ENCODE results near the gene PPP2R5C. TPM values are rescaled to one million over a fixed set of nuclear protein-coding genes. Genes with fewer than 3 reads are reported as not detected.

The PPP2R5C gene
- total and polyA plus RNA-seq, 2 donors: 144 to 175 TPM

GRCh38 chr14:101959277-101959676, 197.8 kb downstream of the PPP2R5C start:
- no peaks in the 10 kb centered on the region for H3K36me3 ChIP-seq (ENCODE audit: control insufficient read depth in 2 of 2, insufficient read depth in 2 of 2, low read length in 1 of 2)
- H3K27ac ChIP-seq (ENCODE audit: low read depth in 1 of 2, low read length in 1 of 2): no peak overlapping the region
- no peak overlapping the region for H3K4me3 ChIP-seq (ENCODE audit: low read length in 2 of 2)
- 92% methylated on average over 2 of the region's 2 CpGs for WGBS
- peaks cover 0 to 5% of the 10 kb centered on the region in 2 donors for H3K9me3 ChIP-seq (ENCODE audit: control insufficient read depth in 2 of 2, insufficient read depth in 1 of 2, low read length in 1 of 2)
- H3K4me1 ChIP-seq (ENCODE audit: control insufficient read depth in 2 of 2, insufficient read depth in 2 of 2, low read length in 2 of 2): peaks cover 0 to 9% of the 10 kb centered on the region in 2 donors
- no peak for DNase-seq (ENCODE audit: low read depth in 6 of 9, low spot score in 9 of 9)
- peaks cover 2% of the 10 kb centered on the region in 2 donors for H3K27me3 ChIP-seq (ENCODE audit: control insufficient read depth in 2 of 2, insufficient read depth in 1 of 2, low read length in 1 of 2)

- H3K27ac ChIP-seq (ENCODE audit: low read depth in 1 of 2, low read length in 1 of 2): no peak overlapping the region
- 70% methylated on average over 13 of the region's 13 CpGs for WGBS
- peaks cover 0 to 9% of the 10 kb centered on the region in 2 donors for H3K4me1 ChIP-seq (ENCODE audit: control insufficient read depth in 2 of 2, insufficient read depth in 2 of 2, low read length in 2 of 2)
- peaks cover 2% of the 10 kb centered on the region in 2 donors for H3K27me3 ChIP-seq (ENCODE audit: control insufficient read depth in 2 of 2, insufficient read depth in 1 of 2, low read length in 1 of 2)
- no peaks in the 10 kb centered on the region for H3K36me3 ChIP-seq (ENCODE audit: control insufficient read depth in 2 of 2, insufficient read depth in 2 of 2, low read length in 1 of 2)
- DNase-seq (ENCODE audit: low read depth in 6 of 9, low spot score in 9 of 9): peak in 1 of 9 donors; percentile 35
- peaks cover 0 to 5% of the 10 kb centered on the region in 2 donors for H3K9me3 ChIP-seq (ENCODE audit: control insufficient read depth in 2 of 2, insufficient read depth in 1 of 2, low read length in 1 of 2)
- H3K4me3 ChIP-seq (ENCODE audit: low read length in 2 of 2): no peak overlapping the region
Observed at GRCh38 chr14:101960225-101960624, 198.7 kb downstream of the PPP2R5C start.

GRCh38 chr14:101961011-101961721, 199.7 kb downstream of the PPP2R5C start:
- H3K4me3 ChIP-seq (ENCODE audit: low read length in 2 of 2): no peak overlapping the region
- peaks cover 0 to 5% of the 10 kb centered on the region in 2 donors for H3K9me3 ChIP-seq (ENCODE audit: control insufficient read depth in 2 of 2, insufficient read depth in 1 of 2, low read length in 1 of 2)
- H3K27me3 ChIP-seq (ENCODE audit: control insufficient read depth in 2 of 2, insufficient read depth in 1 of 2, low read length in 1 of 2): peaks cover 2% of the 10 kb centered on the region in 2 donors
- 37% methylated on average over 19 of the region's 19 CpGs for WGBS
- H3K36me3 ChIP-seq (ENCODE audit: control insufficient read depth in 2 of 2, insufficient read depth in 2 of 2, low read length in 1 of 2): no peaks in the 10 kb centered on the region
- no peak overlapping the region for H3K27ac ChIP-seq (ENCODE audit: low read depth in 1 of 2, low read length in 1 of 2)
- peaks cover 8 to 9% of the 10 kb centered on the region in 2 donors for H3K4me1 ChIP-seq (ENCODE audit: control insufficient read depth in 2 of 2, insufficient read depth in 2 of 2, low read length in 2 of 2)
- DNase-seq (ENCODE audit: low read depth in 6 of 9, low spot score in 9 of 9): peak; percentile 54 to 90 (median 79)

- no peak overlapping the region for H3K4me3 ChIP-seq (ENCODE audit: low read length in 2 of 2)
- H3K27me3 ChIP-seq (ENCODE audit: control insufficient read depth in 2 of 2, insufficient read depth in 1 of 2, low read length in 1 of 2): peaks cover 2% of the 10 kb centered on the region in 2 donors
- WGBS: 95% methylated on average over 9 of the region's 9 CpGs
- no peak for DNase-seq (ENCODE audit: low read depth in 6 of 9, low spot score in 9 of 9)
- no peak overlapping the region for H3K27ac ChIP-seq (ENCODE audit: low read depth in 1 of 2, low read length in 1 of 2)
- no peaks in the 10 kb centered on the region for H3K36me3 ChIP-seq (ENCODE audit: control insufficient read depth in 2 of 2, insufficient read depth in 2 of 2, low read length in 1 of 2)
- H3K4me1 ChIP-seq (ENCODE audit: control insufficient read depth in 2 of 2, insufficient read depth in 2 of 2, low read length in 2 of 2): peaks cover 8 to 9% of the 10 kb centered on the region in 2 donors
- H3K9me3 ChIP-seq (ENCODE audit: control insufficient read depth in 2 of 2, insufficient read depth in 1 of 2, low read length in 1 of 2): peaks cover 0 to 5% of the 10 kb centered on the region in 2 donors
Observed at GRCh38 chr14:101961746-101962502, 200.4 kb downstream of the PPP2R5C start.

- H3K9me3 ChIP-seq (ENCODE audit: control insufficient read depth in 2 of 2, insufficient read depth in 1 of 2, low read length in 1 of 2): peaks cover 0 to 5% of the 10 kb centered on the region in 2 donors
- DNase-seq (ENCODE audit: low read depth in 6 of 9, low spot score in 9 of 9): peak in 1 of 9 donors; percentile 17
- peaks cover 2% of the 10 kb centered on the region in 2 donors for H3K27me3 ChIP-seq (ENCODE audit: control insufficient read depth in 2 of 2, insufficient read depth in 1 of 2, low read length in 1 of 2)
- H3K27ac ChIP-seq (ENCODE audit: low read depth in 1 of 2, low read length in 1 of 2): no peak overlapping the region
- 94% methylated on average over 5 of the region's 5 CpGs for WGBS
- no peak overlapping the region for H3K4me3 ChIP-seq (ENCODE audit: low read length in 2 of 2)
- H3K4me1 ChIP-seq (ENCODE audit: control insufficient read depth in 2 of 2, insufficient read depth in 2 of 2, low read length in 2 of 2): peaks cover 8 to 9% of the 10 kb centered on the region in 2 donors
- no peaks in the 10 kb centered on the region for H3K36me3 ChIP-seq (ENCODE audit: control insufficient read depth in 2 of 2, insufficient read depth in 2 of 2, low read length in 1 of 2)
Observed at GRCh38 chr14:101962503-101962874, 201.0 kb downstream of the PPP2R5C start.

- WGBS: 86% methylated on average over 5 of the region's 5 CpGs
- Histone ChIP-seq H3K9me3 (ENCODE audit: control insufficient read depth in 2 of 2, insufficient read depth in 1 of 2, low read length in 1 of 2) (peaks cover 0 to 5% of the 10 kb centered on the region in 2 donors), H3K27ac (ENCODE audit: low read depth in 1 of 2, low read length in 1 of 2) (no peak overlapping the region), H3K4me1 (ENCODE audit: control insufficient read depth in 2 of 2, insufficient read depth in 2 of 2, low read length in 2 of 2) (peaks cover 9% of the 10 kb centered on the region in 2 donors), H3K27me3 (ENCODE audit: control insufficient read depth in 2 of 2, insufficient read depth in 1 of 2, low read length in 1 of 2) (peaks cover 0 to 2% of the 10 kb centered on the region in 2 donors), H3K36me3 (ENCODE audit: control insufficient read depth in 2 of 2, insufficient read depth in 2 of 2, low read length in 1 of 2) (peaks cover 0 to 3% of the 10 kb centered on the region in 2 donors), H3K4me3 (ENCODE audit: low read length in 2 of 2) (no peak overlapping the region)
- no peak for DNase-seq (ENCODE audit: low read depth in 6 of 9, low spot score in 9 of 9)
Observed at GRCh38 chr14:101963052-101963451, 201.5 kb downstream of the PPP2R5C start.

GRCh38 chr14:101963656-101964296, 202.3 kb downstream of the PPP2R5C start:
- DNase-seq (ENCODE audit: low read depth in 6 of 9, low spot score in 9 of 9): no peak
- Histone ChIP-seq H3K4me3 (ENCODE audit: low read length in 2 of 2) (peak overlapping the region in 1 of 2 donors; percentile 98), H3K4me1 (ENCODE audit: control insufficient read depth in 2 of 2, insufficient read depth in 2 of 2, low read length in 2 of 2) (peaks cover 9 to 10% of the 10 kb centered on the region in 2 donors), H3K27me3 (ENCODE audit: control insufficient read depth in 2 of 2, insufficient read depth in 1 of 2, low read length in 1 of 2) (peaks cover 0 to 2% of the 10 kb centered on the region in 2 donors), H3K9me3 (ENCODE audit: control insufficient read depth in 2 of 2, insufficient read depth in 1 of 2, low read length in 1 of 2) (peaks cover 0 to 5% of the 10 kb centered on the region in 2 donors), H3K36me3 (ENCODE audit: control insufficient read depth in 2 of 2, insufficient read depth in 2 of 2, low read length in 1 of 2) (peaks cover 0 to 3% of the 10 kb centered on the region in 2 donors), H3K27ac (ENCODE audit: low read depth in 1 of 2, low read length in 1 of 2) (no peak overlapping the region)
- WGBS: 77% methylated on average over 20 of the region's 20 CpGs

- Histone ChIP-seq H3K4me3 (ENCODE audit: low read length in 2 of 2) (peak within 1 kb of the TSS; percentile 89 to 98), H3K4me1 (ENCODE audit: control insufficient read depth in 2 of 2, insufficient read depth in 2 of 2, low read length in 2 of 2) (peaks cover 9 to 10% of the 10 kb centered on the region in 2 donors), H3K27me3 (ENCODE audit: control insufficient read depth in 2 of 2, insufficient read depth in 1 of 2, low read length in 1 of 2) (peaks cover 0 to 2% of the 10 kb centered on the region in 2 donors), H3K9me3 (ENCODE audit: control insufficient read depth in 2 of 2, insufficient read depth in 1 of 2, low read length in 1 of 2) (peaks cover 0 to 5% of the 10 kb centered on the region in 2 donors), H3K27ac (ENCODE audit: low read depth in 1 of 2, low read length in 1 of 2) (peak within 1 kb of the TSS; percentile 87 to 93), H3K36me3 (ENCODE audit: control insufficient read depth in 2 of 2, insufficient read depth in 2 of 2, low read length in 1 of 2) (peaks cover 0 to 6% of the 10 kb centered on the region in 2 donors)
- DNase-seq (ENCODE audit: low read depth in 6 of 9, low spot score in 9 of 9): peak; percentile 50 to 94 (median 87)
- WGBS: under 1% methylated on average over 115 of the region's 115 CpGs
Observed at GRCh38 chr14:101964297-101965180, 203.0 kb downstream of the PPP2R5C start, which contains the start of gene DYNC1H1. DYNC1H1 (plus strand) TSS chr14:101964573; CDS start chr14:101964692, 119 bp downstream.
